GM18502 (cell line): ENCODE data around the gene MCRIP2.
A peak's percentile ranks its signal among the peaks of the same experiment; 100 is the strongest.

Experiments used
- ATAC-seq: cut with Tn5 transposase; IDR thresholded peaks from one replicate; pipeline ENCODE4 v1.9.1; 2021; ENCODE audit warnings: mild to moderate bottlenecking; ENCODE audit not compliant: unreplicated experiment, poor library complexity

Gene MCRIP2

GRCh38 chr16:647173-647902, 5.7 kb downstream of the MCRIP2 start:
- no peak for ATAC-seq

DNA sequence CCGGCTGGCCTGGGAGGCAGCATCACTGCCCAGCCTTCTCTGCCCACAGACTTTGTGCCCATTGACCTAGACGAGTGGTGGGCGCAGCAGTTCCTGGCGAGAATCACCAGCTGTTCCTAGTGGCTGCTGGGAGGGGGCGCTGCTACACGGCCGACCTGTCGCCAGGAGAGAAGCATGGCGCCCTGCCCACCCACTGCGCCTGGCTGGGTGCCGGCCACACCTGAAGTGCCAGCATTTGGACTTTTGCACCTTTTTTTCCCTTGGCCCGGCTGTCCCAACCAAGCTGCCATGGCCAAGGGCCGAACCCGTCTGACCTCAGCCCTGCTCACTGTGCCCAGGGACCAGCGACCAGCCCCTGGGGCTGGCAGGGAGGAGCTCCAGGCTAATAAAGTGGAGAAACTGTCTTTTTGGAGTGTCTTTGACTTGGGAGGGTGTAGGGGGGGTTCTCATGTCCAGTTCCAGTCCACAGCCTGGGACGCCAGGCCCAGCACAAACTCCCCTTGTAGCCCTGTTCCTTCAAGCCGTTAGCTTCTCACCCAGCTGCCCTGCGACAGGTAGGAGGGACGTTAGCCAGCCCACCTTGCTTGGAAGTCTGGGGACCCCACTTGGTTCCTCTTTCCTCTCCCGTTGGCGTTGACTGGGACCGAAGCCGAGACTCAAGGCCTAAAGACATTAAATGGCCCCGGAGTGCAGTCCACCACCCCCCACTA, 6.6 kb downstream of the MCRIP2 start:
- ATAC-seq: no peak

DNA sequence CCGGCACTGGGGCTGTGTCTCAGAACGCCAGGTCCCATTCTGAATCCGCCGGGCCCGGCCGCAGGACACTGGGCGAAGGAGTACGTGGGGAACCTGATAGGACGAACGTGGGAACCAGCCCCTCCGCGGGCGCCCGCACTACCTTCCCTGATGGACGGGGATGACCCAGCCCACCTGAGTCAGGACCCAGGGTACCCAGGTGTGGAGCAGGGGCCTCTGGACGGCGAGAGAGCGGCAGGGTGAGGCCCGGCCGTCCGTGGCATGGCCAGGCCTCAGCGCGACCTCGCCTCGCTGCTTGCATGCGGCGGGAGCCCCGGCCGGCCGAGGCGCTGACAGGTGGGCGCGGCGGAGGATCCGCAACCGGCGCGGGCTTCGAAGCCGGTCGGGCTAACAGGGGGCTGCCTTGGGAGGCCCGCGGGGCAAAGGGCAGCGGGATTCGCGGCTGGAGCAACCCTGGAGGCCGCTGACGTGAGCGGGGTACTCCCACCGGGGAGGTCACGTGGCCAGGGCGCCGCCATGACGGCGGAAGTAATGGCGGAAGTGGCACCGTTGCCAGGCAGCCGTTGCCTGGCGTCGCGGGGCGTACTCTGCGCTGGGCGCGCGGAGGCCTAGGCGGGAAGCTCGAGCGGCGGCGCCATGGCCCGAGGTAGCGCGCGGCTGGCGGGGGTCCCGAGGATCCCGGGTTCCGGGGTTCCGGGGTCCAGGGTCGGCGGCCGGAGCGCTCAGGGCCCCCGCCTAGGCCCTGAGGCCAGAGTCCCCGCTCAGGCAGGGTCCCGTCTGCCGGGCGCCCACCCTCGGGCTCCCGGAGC, 7.4 kb downstream of the MCRIP2 start, which contains the start of gene WDR90:
Gene WDR90, plus strand, starts transcription at position 585 of the 809 bp plus-strand sequence. Its CDS starts 52 bp downstream, at position 637.
- ATAC-seq: peak; percentile 77

DNA sequence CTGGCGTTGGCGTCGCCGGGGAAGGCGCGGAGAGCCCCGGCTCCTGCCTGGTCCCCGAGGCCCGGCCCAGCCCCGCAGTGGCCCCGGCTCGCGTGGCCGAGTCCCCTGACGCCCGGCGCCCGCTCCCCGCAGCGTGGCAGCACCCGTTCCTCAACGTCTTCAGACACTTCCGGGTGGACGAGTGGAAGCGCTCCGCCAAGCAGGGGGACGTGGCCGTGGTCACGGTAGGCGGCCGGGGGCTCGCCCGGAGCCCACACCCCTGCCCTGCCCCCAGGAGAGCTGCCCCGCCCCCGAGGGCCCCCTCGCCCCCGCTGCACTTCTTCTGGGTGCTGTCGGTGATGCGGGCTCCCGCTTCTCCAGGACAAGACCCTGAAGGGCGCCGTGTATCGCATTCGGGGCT, 8.0 kb downstream of the MCRIP2 start:
- peak; percentile 20 for ATAC-seq

DNA sequence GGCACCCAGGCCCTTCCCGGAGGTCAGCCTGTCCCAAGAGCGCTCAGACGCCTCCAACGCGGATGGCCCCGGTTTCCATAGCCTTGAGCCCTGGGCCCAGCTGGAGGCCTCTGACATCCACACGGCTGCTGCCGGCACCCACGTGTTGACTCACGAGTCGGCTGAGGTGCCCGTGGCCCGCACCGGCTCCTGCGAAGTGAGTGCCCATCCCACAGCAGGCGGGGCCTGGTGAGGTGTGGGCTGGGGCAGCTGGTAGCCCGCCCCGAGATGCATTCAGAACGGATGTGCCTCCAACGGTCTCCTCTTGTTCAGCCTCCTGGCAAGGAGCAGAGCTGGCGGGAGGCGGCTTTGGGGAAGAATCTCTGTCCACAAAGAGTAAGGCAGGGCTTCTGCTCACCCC, 10.2 kb downstream of the MCRIP2 start:
- ATAC-seq: no peak

GRCh38 chr16:652454-653305, 11.1 kb downstream of the MCRIP2 start:
- no peak for ATAC-seq

DNA sequence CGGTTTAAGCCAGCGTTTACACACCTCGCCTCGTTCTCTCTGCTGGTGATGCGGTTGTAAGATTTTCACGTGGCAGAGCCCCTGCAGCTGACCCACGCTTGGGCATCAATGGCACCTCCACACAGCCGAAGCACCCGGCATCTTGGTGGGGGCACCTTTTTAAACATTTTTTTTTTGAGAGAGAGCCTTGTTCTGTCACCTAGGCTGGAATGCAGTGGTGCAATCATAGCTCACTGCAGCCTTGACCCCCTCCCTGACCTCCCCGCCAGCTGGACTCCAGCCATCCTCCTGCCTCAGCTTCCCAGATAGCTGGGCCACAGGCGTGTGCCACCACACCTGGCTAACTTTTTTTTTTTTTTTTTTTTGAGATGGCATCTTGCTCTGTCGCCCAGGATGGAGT, 12.4 kb downstream of the MCRIP2 start:
- ATAC-seq: no peak

DNA sequence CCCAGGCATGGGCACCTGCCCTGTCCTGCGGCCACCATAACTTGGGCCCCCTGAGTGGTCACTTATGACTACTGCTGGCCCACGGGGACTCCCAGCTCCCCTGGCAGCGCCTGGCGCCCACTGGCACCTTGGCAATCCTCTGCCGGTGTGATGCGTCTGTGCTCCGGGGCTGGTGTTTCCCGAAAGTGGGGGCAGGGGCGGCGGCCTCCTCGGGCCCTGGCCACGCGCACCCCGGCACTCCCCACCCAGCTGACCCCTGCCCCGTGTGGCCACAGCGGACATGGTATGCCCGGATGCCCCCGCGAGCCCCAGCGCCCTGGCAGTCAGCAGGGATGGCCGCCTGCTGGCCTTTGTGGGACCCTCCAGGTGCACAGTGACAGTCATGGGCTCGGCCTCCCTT, 15.9 kb downstream of the MCRIP2 start:
- ATAC-seq: no peak

GRCh38 chr16:658679-659571, 17.3 kb downstream of the MCRIP2 start:
- no peak for ATAC-seq

GRCh38 chr16:659618-660017, 18.0 kb downstream of the MCRIP2 start:
- no peak for ATAC-seq

DNA sequence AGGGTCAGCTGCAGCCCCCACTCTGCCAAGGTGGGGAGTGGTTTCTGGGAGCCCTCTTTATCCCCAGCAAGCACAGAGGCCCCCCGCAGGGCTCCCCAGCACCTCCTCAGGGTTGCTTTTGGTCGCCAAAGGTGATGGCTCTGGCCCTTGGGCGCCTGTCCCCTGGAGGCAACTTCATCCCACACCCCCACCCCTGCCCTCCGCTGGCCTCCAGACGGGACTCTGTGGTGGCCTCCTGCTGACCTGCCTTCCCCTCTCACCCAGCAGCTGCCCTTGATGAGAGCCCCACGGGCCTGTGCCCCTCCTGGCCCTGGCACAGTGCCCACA, 18.5 kb downstream of the MCRIP2 start:
- no peak for ATAC-seq

GRCh38 chr16:660459-661183, 19.0 kb downstream of the MCRIP2 start:
- ATAC-seq: no peak

DNA sequence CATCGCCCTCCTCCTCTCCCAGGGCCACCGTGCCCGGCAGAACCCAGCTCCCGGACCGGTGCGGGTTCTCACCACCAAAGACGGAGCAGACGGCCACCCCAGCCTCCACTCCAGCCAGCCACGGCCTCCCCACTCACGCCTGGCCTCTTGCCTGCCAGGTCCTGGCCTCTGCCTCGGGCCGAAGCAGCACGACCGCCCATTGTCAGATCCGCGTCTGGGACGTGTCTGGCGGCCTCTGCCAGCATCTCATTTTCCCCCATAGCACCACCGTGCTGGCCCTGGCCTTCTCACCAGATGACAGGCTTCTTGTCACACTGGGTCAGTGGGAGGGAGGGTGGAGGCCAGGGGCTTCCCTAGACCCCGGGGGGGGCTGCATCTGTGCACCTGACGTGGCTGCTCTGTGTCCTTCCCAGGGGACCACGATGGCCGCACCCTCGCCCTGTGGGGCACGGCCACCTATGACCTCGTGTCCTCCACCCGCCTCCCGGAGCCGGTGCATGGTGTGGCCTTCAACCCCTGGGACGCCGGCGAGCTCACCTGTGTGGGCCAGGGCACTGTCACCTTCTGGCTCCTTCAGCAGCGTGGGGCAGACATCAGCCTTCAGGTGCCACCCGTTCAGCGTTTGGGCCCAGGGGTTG, 19.7 kb downstream of the MCRIP2 start:
- no peak for ATAC-seq

GRCh38 chr16:662095-662494, 20.5 kb downstream of the MCRIP2 start:
- ATAC-seq: no peak

GRCh38 chr16:662597-662996, 21.0 kb downstream of the MCRIP2 start:
- ATAC-seq: no peak

DNA sequence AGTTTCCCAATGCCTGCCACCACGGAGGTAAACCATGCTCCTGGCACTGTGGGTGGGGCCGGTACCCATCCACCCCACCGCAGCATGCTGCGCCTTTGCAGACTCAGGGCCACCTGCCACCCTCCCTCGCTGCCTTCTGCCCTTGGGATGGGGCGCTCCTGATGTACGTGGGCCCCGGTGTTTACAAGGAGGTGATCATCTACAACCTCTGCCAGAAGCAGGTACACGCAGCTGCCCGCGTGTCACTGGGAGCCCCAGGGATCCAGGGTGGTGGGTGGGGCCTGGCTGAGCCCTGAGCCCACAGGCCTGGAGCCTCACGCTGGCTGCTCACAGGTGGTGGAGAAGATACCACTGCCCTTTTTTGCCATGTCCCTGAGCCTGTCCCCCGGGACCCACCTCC, 24.9 kb downstream of the MCRIP2 start:
- ATAC-seq: no peak

- ATAC-seq: no peak
Observed at GRCh38 chr16:667113-667779, 25.6 kb downstream of the MCRIP2 start.
